GM18499 (cell line): ENCODE data around the gene ZSWIM8.
"Not testable (repeated sequence)": the region's sequence is repeated elsewhere in the genome, so short reads cannot be mapped to it uniquely, and the experiment has no call there.

ENCODE experiments used
- ATAC-seq: cut with Tn5 transposase; IDR thresholded peaks from one replicate; pipeline ENCODE4 v1.9.1; 2021; ENCODE audit warnings: moderate number of reproducible peaks; ENCODE audit not compliant: insufficient read depth, unreplicated experiment

ZSWIM8 gene

DNA sequence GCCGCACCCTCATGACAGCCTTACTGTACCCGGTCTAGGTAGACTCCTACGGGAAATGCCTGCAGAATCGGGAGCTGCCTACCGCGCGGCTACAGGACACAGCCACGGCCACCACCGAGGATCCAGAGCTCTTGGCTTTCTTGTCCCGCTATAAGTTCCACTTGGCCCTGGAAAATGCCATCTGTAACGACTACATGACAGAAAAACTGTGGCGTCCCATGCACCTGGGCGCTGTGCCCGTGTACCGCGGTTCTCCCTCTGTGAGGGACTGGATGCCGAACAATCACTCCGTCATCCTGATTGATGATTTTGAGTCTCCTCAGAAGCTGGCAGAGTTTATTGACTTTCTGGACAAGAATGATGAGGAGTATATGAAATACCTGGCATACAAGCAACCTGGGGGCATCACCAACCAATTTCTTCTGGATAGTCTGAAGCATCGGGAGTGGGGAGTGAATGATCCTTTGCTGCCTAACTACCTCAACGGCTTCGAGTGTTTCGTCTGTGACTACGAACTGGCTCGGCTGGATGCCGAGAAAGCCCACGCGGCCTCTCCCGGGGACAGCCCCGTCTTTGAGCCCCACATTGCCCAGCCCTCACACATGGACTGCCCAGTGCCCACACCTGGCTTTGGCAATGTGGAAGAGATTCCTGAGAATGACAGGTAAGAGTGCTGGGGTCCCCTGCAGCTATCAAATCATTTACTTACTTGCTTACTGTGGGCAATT lies 12.1 kb upstream of the ZSWIM8 start:
- no peak for ATAC-seq

DNA sequence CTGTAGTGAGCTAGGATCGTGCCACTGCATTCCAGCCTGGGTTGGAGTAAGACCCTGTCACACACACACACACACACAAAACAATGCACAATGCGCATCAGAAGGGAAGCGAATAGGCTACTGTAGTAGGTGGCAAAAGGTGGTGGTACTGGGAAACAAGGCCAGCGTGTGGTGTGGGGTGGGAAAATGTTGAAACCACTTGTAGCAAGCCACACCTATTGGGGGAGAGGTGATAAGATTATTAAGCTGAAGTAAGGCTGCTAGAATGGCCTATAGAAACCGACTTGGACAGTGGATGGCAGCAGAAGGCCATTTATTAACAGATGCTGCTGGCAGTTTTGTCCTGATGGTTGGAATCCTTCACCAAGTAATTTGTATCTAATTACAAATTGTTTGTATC lies 10.8 kb upstream of the ZSWIM8 start:
- no peak for ATAC-seq

DNA sequence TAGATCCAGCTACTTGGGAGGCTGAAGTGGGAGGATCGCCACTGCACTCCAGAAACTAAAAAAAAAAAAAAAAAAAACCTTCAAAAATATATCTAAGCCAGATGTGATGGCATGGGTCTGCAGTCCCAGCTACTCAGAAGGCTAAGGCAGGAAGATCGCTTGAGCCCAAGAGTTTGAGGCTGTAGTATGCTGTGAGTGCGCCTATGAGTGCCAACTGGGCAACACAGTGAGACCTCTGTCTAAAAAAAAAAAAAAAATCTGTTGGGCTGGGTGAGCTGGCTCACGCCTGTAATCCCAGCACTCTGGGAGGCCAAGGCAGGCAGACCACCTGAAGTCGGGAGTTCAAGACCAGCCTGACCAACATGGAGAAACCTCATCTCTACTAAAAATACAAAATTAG lies 6.4 kb upstream of the ZSWIM8 start:
- no peak for ATAC-seq

DNA sequence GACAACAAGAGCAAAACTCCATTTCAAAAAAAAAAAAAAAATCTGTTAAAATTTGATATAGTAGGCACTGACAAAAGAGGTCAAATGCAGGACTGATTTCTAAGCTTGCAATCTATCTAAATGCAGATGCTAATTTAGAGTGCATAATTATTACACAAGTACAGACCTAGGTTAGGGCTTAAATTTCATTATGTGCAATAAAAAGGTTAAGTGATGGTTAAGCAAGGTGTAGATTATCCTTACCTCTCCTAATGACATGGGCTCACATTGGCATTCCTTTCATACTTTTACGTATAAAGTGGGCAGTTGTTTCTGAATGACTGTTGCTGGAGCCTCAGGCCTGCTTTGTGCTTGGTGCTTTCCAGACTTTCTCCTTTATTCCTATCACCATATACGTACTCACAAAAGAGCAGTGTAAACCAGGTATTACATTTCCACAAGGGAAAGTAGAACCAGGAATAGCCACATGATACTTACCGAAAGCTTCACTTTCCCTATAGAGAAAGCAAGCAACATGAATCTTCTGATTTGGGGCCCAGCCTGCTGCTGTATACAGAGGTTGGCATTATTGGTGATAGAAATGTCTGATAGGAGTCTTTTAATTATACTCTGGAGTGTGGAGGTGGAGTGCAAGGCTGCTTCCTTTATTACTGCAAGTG lies 5.7 kb upstream of the ZSWIM8 start:
- ATAC-seq = no peak

DNA sequence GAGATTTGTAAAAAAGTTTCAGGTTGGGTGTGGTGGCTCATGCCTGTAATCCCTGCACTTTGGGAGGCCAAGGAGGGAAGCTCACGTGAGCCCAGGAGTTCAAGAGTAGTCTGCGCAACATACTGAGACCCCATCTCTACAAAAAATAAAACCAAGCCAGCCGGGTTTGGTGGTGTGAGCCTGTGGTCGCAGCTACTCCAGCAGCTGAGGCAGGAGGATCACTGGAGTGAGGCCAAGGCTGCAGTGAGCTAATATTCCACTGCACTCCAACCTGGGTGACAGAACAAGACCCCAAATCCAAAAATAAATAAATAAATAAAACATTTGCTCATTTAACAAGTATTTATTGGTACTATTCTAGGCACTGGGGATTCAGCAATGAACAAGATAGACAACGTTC lies 5.1 kb upstream of the ZSWIM8 start:
- no peak for ATAC-seq

DNA sequence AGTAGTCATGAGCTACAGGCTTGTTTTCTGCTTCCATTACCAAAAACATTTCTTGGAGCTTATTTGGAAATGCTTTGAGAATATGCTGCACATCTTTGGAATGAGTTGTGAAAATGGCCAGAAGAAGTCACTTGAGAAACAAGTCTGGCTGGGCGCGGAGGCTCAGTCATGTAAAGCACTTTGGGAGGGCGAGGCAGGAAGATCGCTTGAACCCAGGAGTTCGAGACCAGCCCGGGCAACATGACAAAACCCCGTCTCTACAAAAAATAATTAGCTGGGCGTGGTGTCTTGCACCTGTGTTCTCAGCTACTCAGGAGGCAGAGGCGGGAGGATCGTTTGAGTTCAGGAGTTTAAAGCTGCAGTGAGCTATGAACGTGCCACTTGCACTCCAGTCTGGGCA lies 4.4 kb upstream of the ZSWIM8 start:
- ATAC-seq = no peak

DNA sequence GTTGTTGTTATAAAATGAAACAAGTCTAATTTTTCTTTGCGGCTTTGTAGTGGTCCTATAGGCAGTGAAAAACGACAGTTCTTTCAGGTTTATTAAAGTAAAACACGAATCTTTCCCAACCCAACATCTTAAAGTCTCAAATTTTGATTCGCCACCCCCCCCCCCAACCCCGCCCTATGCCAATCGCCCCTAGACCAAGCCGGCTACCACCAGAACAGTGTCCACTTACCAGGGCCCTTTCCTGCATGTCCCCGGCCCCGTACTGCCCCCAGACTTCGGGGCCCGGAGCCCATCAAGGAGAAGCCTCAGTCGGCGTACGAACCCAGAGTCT lies 3.9 kb upstream of the ZSWIM8 start:
- no peak for ATAC-seq

DNA sequence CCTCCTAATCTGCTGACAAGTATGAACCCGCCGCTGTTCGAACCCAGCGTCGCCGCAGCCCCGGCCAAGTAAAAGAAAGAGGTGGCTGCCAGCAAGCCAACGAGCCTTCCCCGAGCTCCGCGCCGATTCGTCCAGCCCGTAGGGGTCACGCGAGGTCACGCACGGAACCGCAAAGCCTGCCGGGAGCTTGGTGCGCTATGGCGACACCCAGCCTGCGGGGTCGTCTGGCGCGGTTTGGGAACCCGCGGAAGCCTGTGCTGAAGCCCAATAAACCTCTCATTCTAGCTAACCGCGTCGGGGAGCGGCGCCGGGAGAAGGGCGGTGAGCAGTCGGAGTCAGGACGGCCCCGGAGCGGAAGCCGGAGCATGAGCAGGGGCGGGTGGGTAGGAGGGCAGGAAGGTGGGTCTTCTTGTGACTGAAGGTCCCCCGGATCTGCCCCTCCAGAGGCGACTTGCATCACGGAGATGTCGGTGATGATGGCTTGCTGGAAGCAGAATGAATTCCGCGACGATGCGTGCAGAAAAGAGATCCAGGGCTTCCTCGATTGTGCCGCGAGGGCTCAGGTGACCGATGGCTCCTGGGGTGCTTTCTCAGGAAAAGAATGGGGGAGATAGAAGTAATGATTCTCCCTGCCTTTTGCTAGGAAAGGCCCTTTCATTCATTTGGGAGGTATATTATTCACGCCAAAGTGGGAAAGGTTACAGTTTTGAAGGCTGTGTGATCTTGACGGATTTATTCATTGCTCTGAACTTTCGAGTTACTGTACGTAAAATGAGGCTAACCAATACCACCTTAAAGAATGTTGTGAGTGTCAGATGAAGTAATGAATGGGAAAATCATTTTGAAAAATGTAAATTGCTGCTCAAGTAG lies 3.3 kb upstream of the ZSWIM8 start, which contains the start of gene CHCHD1:
CHCHD1 (plus strand) TSS at position 170 of the 870 bp plus-strand sequence; CDS start at position 198, 28 bp downstream.
- no peak for ATAC-seq

DNA sequence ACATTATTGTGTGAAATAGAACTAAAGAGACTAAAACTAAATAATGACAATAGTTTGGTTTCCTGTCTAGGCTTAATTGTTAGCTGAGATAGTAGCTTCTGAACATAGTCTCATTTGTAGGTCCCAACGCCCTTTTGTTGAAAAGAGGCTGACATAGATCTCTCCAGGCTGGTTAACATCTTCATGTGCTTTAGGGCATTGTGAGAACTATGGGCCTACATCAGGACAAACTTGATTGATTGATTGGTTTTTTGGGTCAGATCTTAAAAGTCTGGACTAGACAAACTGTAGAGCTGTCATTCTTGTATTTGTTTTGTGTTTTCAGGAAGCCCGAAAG lies 2.7 kb upstream of the ZSWIM8 start:
- ATAC-seq = no peak

DNA sequence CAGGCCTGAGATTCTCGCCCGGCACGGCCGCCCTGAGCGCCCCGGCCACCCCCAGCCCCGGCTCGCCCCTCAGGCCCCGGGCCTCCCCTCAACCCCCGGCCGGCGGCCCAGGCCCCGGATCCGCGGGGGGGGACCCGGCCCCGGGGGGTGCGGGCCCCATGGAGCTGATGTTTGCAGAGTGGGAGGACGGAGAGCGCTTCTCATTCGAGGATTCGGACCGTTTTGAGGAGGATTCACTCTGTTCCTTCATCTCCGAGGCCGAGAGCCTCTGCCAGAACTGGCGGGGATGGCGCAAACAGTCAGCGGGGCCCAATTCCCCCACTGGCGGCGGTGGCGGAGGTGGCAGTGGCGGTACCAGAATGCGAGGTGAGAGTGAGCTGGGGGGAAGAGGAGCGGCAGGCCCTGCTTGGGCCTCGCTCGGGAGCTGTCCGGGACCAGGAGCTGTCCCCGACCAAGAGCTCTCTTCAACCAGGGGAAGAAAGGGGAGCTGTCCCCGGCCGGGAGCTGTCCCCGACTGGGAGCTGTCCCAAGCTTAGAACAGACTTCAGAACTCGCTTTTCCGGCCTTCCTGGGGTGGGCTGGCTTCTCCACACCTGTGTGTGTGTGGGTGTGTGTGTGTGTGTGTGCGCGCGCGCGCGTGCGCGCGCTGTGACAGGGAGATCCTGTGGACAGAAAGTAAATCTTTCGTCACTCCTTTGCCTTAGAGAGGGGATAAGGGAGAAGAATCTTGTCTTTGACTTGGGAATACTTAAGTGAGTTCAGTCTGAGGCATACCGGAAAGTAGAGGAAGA lies 510 bp downstream of the ZSWIM8 start:
- peak; percentile 9 for ATAC-seq

DNA sequence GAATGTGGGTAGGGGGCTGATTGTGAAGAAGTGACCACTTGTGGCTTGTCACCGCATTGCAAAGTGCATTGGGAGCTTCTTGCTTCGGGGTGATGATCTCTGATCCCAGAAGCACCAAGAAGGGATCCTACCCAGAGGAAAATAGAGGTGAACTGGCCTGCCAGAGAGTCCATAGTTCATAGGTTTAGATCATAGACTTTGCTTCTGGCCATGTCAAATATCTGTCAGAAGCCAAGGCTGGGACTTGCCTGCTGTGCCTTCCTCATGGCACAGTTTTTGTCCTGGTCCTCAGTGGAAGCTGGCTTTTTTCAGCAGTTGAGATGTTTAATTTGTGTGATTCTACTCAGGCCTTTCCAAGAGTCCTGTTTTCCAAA lies 1.1 kb downstream of the ZSWIM8 start:
- no peak for ATAC-seq

DNA sequence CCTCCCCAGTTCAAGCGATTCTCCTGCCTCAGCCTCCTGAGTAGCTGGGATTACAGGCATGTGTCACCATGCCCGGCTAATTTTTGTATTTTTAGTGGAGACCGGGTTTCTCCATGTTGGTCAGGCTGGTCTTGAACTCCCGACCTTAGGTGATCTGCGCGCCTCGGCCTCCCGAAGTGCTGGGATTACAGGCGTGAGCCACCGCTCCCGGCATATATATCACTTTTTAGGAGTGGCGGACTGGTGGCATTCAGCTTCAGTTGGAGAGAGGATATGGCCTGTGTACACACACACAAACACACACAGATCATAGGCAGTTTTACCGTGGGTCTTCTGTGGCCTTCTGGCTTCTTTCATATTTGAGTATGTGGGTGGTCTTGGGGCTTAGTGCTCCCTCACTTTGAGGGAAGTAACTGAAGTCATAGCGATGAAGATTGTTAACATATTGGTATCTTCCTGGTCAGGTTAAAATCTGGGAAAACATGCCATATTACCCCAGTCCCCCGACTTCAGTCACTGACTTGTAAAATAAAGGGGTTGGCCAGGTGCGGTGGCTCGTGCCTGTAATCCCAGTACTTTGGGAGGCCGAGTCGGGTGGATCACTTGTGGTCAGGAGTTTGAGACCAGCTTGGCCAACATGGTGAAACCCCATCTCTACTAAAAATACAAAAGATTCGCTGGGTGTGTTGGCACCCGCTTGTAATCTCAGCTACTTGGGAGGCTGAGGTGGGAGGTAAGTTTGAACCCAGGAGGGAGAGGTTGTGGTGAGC lies 1.8 kb downstream of the ZSWIM8 start:
- ATAC-seq = not testable (repeated sequence)

DNA sequence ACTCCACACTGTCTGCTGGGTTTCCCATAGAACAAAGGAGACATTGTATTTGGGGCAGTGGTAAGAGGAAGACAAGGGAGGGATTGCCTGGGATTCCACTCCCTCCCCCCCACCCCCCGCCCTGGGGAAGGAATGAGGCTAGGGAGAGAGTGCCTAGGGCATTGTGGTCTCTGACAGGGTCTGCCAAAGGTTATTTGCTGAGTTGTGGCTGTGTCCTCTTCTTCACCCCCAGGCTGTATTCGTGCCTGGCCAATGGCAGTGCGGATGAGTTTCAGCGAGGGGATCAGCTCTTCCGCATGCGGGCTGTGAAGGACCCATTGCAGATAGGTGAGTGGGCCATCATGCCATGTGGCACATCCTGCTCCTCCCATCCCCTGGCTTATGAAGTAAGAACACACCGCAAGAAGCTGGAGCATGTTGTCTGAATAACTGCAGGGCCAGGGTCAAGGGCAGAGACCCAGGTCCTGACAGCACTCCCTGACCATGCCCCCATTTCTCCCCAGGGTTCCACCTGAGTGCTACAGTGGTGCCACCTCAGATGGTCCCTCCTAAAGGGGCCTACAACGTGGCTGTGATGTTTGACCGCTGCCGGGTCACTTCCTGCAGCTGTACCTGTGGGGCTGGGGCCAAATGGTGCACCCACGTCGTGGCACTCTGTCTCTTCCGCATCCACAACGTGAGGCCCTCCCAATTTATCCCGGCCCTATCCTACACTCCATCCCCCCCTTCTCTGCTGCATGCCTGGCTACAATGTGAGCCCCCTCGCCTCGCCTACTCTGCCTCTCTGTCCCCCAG lies 3.7 kb downstream of the ZSWIM8 start:
- ATAC-seq = no peak

DNA sequence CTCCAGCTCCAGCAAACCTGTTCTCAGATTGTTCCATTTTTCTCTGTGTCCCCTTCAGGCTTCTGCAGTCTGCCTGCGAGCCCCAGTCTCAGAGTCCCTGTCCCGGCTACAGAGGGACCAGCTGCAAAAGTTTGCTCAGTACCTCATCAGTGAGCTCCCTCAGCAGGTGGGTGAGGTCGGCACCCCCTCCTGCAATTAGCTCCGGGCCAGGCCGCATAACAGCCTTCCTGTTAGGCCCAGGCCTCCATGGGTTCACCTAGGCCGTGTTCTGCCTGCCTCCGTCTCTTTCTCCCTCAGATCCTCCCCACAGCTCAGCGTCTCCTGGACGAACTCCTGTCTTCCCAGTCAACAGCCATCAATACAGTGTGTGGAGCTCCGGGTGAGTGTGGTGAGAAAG lies 4.3 kb downstream of the ZSWIM8 start:
- ATAC-seq = no peak

DNA sequence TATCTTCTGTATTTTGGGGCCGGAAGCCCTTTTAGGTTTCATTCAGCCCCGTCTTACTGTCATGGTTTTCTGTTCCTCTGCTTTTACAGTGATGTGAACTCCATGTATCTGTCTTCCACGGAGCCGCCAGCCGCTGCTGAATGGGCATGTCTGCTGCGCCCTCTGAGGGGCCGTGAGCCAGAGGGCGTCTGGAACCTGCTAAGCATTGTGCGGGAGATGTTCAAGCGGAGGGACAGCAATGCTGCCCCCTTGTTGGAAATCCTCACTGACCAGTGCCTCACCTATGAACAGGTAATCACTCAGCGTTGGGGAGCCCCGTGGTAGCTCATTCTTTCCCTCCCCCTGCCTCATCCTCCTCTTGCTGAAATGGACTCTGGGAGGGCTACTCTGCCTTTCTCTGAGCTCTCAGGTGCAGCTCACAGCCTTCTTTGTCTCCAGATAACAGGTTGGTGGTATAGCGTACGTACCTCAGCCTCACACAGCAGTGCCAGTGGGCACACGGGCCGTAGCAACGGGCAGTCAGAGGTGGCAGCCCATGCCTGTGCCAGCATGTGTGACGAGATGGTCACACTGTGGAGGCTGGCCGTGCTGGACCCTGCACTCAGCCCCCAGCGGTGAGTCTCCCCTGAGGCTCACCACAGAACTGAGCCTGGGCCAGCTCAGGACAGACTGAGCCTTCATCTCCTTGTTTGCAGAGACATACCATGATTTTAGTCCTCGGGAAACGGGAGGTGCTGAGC lies 5.7 kb downstream of the ZSWIM8 start:
- no peak for ATAC-seq

DNA sequence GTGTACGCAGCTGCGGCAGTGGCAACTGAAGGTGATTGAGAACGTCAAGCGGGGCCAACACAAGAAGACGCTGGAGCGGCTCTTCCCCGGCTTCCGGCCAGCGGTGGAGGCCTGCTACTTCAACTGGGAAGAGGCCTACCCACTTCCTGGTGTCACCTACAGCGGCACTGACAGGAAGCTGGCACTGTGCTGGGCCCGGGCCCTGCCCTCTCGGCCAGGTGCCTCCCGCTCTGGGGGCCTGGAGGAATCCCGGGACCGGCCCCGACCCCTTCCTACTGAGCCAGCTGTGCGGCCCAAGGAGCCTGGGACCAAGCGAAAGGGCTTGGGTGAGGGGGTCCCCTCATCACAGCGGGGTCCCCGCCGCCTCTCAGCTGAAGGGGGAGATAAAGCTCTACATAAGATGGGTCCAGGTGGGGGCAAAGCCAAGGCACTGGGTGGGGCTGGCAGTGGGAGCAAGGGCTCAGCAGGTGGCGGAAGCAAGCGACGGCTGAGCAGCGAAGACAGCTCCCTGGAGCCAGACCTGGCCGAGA lies 6.5 kb downstream of the ZSWIM8 start:
- no peak for ATAC-seq

DNA sequence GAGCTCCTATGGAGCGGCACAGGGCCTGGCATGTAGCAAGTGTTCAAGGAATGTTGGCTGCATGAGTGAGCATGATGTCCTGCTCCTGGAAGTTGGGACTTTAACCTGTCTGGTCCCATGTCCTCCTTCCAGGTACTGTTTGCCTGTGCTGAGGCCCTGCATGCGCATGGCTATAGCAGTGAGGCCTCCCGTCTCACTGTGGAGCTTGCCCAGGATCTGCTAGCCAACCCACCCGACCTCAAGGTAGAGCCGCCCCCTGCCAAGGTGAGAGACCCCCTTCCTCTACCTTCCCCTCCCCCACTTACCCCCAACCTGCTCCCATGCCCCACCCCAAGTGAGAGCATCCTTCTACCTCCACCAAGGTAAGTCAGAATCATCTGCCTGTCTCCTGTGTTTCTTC lies 8.1 kb downstream of the ZSWIM8 start:
- ATAC-seq = no peak

DNA sequence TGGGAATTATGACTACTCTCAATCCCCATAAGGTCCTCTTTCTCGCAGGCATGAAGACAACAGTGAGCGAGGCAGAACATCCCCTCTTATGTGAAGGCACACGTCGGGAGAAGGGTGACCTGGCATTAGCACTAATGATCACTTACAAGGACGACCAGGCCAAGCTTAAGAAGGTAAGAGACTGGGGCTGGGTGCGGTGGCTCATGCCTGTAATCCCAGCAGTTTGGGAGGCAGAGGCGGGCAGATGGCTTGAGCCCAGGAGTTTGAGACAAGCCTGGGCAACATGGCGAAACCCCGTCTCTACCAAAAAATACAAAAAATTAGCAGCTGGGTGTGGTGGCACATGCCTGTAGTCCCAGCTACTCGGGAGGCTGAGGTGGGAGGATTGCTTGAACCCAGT lies 10.1 kb downstream of the ZSWIM8 start:
- not testable (repeated sequence) for ATAC-seq
